HepG2 (cell line): ENCODE results near the gene AOX1. TPM values are rescaled to one million over a fixed set of nuclear protein-coding genes. Genes with fewer than 3 reads are reported as not detected.

Experiments
- ARID3A ChIP-seq: IDR thresholded peaks from 2 replicates; pipeline ENCODE4 v1.6.1; 2012; ENCODE audit warnings: low read depth, low read length, improper control_type of control experiment
- ATF4 ChIP-seq, 2 experiments: fragments of 450-650 bp in 1 of 2; sonication (generic) in 1 of 2; formaldehyde crosslinking; IDR thresholded peaks; 2 replicates each; pipeline versions ENCODE4 v1.5.0 to v1.8.0; 2020 to 2022; ENCODE audit warnings: mild to moderate bottlenecking in 1 of 2, missing genetic modification reagents in 1 of 2
- CENPBD1 ChIP-seq: sonication (generic); formaldehyde crosslinking; IDR thresholded peaks from 2 replicates; pipeline ENCODE4 v1.8.0; 2022; ENCODE audit warnings: missing genetic modification reagents, low read depth, mild to moderate bottlenecking, borderline replicate concordance
- E2F5 ChIP-seq: sonication (generic); formaldehyde crosslinking; conservative IDR thresholded peaks from 2 replicates; pipeline ENCODE4 v1.4.0; 2020; ENCODE audit warnings: missing genetic modification reagents
- EHMT2 ChIP-seq: fragments of 200-600 bp; sonication (generic); IDR thresholded peaks from 2 replicates; pipeline ENCODE4 v1.7.0; 2017; ENCODE audit warnings: antibody characterized with exemption, low read depth, low read length, borderline replicate concordance
- EP300 ChIP-seq, 3 experiments: sonication (generic) in 1 of 3; formaldehyde crosslinking in 1 of 3; IDR thresholded peaks; 2 replicates each; pipeline versions ENCODE4 v1.5.1 to v1.6.1; 2011 to 2020; ENCODE audit warnings: low read depth in 2 of 3, low read length in 2 of 3, borderline replicate concordance in 1 of 3, improper control_type of control experiment in 1 of 3, mild to moderate bottlenecking in 1 of 3, missing genetic modification reagents in 1 of 3, moderate library complexity in 1 of 3
- FOXK2 ChIP-seq: fragments of 450-650 bp; IDR thresholded peaks from 2 replicates; pipeline ENCODE4 v1.6.1; 2016
- GATAD2A ChIP-seq: IDR thresholded peaks from 2 replicates; pipeline ENCODE4 v1.6.1; 2016
- KLF12 ChIP-seq: sonication (generic); formaldehyde crosslinking; IDR thresholded peaks from 2 replicates; pipeline ENCODE4 v1.4.0; 2020; ENCODE audit warnings: missing genetic modification reagents, borderline replicate concordance
- KLF6 ChIP-seq: IDR thresholded peaks from 2 replicates; pipeline ENCODE4 v1.8.0; 2016; ENCODE audit warnings: missing biosample characterization, missing genetic modification reagents
- MIER2 ChIP-seq: IDR thresholded peaks from 2 replicates; pipeline ENCODE4 v1.6.1; 2016; ENCODE audit warnings: missing biosample characterization, missing genetic modification reagents
- NCOA2 ChIP-seq: sonication (generic); formaldehyde crosslinking; IDR thresholded peaks from 2 replicates; pipeline ENCODE4 v1.8.0; 2022; ENCODE audit warnings: inconsistent platforms
- NFIC ChIP-seq: IDR thresholded peaks from 2 replicates; pipeline ENCODE4 v1.6.1; 2012; ENCODE audit warnings: mild to moderate bottlenecking, low read length, inconsistent platforms
- SAP130 ChIP-seq: IDR thresholded peaks from 2 replicates; pipeline ENCODE4 v1.6.1; 2016; ENCODE audit warnings: low read depth
- YY1 ChIP-seq: IDR thresholded peaks from 2 replicates; pipeline ENCODE4 v1.6.1; 2011; ENCODE audit warnings: low read length, low read depth, moderate library complexity, mild to moderate bottlenecking; ENCODE audit not compliant: insufficient read depth, insufficient replicate concordance
- ZNF496 ChIP-seq: sonication (generic); formaldehyde crosslinking; IDR thresholded peaks from 2 replicates; pipeline ENCODE4 v1.8.1; 2023; ENCODE audit warnings: mild to moderate bottlenecking, moderate library complexity, missing genetic modification reagents; ENCODE audit not compliant: insufficient replicate concordance
- polyA plus RNA-seq, 8 experiments: library from polyadenylated mRNA; depleted of rRNA in 3 of 8; stranded (reverse) in 7 of 8; unstranded in 1 of 8; fragments of >200 nt; fragmentation: Illumina TruSeq in 4 of 8; extraction: Trizol in 4 of 8; gene quantifications; 2 replicates each; pipeline versions ENCODE4 v1.2.1 to v1.2.3, GENCODE V29; 2011 to 2016; ENCODE audit warnings: low read depth in 4 of 8, missing spikeins in 1 of 8, mixed read lengths in 1 of 8; ENCODE audit not compliant: insufficient read depth in 1 of 8
- total RNA-seq, 5 experiments: library from RNA; depleted of rRNA; stranded (reverse); fragments of >200 nt; fragmentation: Illumina TruSeq; extraction: Trizol; gene quantifications; 2 replicates each; pipeline ENCODE4 v1.2.3, GENCODE V29; 2016; ENCODE audit warnings: low read depth in 1 of 5
- TF ChIP-seq, protein P1 (sequence below): IDR thresholded peaks from 2 replicates; pipeline ENCODE4 v1.6.1; 2016; ENCODE audit warnings: mild to moderate bottlenecking
- TF ChIP-seq, protein P2 (sequence below): sonication (generic); formaldehyde crosslinking; IDR thresholded peaks from 2 replicates; pipeline ENCODE4 v1.5.1; 2020; ENCODE audit warnings: missing genetic modification reagents, mild to moderate bottlenecking, borderline replicate concordance
- TF ChIP-seq, protein P3 (sequence below): sonication (generic); formaldehyde crosslinking; IDR thresholded peaks from 2 replicates; pipeline ENCODE4 v1.4.0; 2020; ENCODE audit warnings: missing genetic modification reagents
- TF ChIP-seq, protein P4 (sequence below): sonication (generic); formaldehyde crosslinking; IDR thresholded peaks from 2 replicates; pipeline ENCODE4 v1.9.0; 2022; ENCODE audit warnings: missing genetic modification reagents, mild to moderate bottlenecking, borderline replicate concordance

Gene AOX1
- total and polyA plus RNA-seq, 2 of the 13 experiments (the other 11 are each of a cell fraction or from before 2014, with no cell fraction given), result 9.2 to 18.0 TPM

DNA sequence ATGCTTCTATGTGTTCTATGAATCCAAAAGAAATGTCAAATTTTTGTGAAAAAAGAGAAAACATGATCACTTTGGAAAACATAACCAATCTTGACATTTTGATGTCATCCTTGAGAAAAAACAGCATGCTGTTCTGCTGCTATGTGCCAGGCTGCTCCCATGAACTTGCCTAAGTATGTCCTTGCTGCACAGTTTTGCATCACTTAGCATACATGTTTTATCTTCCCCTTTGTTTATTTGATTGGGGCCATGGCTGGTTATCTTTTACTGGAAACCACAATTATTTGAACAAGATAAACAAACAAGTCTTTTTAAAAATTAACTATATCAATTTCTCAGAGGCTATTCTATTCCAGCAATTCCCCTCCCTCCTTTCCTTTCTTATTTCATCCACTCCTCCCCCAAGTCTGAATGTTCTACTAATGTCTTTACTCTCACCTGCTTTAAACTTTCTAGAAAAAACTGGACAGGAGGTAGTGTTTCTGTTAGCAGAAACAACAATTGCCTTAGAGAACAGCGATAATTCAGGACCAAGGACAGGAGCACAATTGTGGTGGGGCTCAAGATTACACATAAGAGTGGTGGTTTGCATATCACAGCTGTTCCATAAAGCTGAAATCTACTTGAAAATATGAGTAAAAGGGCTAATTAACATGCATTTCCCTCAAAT, 6.7 kb downstream of the AOX1 start (continued):
- peak; percentile 62; the same call in 1 of the 2 replicates for TF ChIP-seq ARID3A
- TF ChIP-seq MIER2 (CRISPR knock-in tag), result peak; percentile 96
- no peak for TF ChIP-seq FOXK2
- no peak for TF ChIP-seq CENPBD1 (CRISPR knock-in tag)
- TF ChIP-seq ATF4 (CRISPR knock-in tag; IDR thresholded peaks at IDR 0.05), result peak in 1 of 2 experiments; percentile 19; a peak in 1 of 4 replicates
- no peak for TF ChIP-seq E2F5
- TF ChIP-seq, protein P1, sequence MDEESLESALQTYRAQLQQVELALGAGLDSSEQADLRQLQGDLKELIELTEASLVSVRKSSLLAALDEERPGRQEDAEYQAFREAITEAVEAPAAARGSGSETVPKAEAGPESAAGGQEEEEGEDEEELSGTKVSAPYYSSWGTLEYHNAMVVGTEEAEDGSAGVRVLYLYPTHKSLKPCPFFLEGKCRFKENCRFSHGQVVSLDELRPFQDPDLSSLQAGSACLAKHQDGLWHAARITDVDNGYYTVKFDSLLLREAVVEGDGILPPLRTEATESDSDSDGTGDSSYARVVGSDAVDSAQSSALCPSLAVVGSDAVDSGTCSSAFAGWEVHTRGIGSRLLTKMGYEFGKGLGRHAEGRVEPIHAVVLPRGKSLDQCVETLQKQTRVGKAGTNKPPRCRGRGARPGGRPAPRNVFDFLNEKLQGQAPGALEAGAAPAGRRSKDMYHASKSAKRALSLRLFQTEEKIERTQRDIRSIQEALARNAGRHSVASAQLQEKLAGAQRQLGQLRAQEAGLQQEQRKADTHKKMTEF (CRISPR knock-in tag), result peak; percentile 29; the same call in 1 of the 2 replicates
- TF ChIP-seq KLF12 (CRISPR knock-in tag), result no peak
- peak; percentile 45 for TF ChIP-seq GATAD2A (CRISPR knock-in tag)
- 0 out of 4 replicates have a peak, but pooled peaks of 1 of the 2 experiments have one; percentile 51 for TF ChIP-seq EP300 (IDR thresholded peaks at IDR 0.05; ENCODE audit: low read depth in 2 of 2, low read length in 2 of 2)
- TF ChIP-seq EP300 (CRISPR knock-in tag; IDR thresholded peaks at IDR 0.05; ENCODE audit: borderline replicate concordance), result no peak
- no peak for TF ChIP-seq YY1
- TF ChIP-seq, protein P2, sequence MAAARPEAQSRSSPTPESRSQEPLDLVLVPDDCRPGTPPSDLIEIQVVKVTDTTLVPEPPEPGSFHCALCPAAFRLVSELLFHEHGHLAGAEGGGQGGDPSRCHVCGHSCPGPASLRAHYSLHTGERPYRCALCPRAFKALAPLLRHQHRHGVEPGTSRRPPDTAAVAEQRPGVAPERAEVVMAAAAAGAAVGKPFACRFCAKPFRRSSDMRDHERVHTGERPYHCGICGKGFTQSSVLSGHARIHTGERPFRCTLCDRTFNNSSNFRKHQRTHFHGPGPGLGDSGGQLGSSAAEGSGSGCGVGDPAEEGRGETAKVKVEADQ (CRISPR knock-in tag), result no peak
- TF ChIP-seq KLF6, result 0 out of 2 replicates have a peak, but pooled peaks have one; percentile 60
- TF ChIP-seq SAP130 (CRISPR knock-in tag), result peak; percentile 46; the same call in 1 of the 2 replicates
- peak; percentile 92 for TF ChIP-seq EHMT2
- no peak for TF ChIP-seq NFIC
- TF ChIP-seq ZNF496 (CRISPR knock-in tag), result no peak
- TF ChIP-seq NCOA2 (CRISPR knock-in tag), result peak; percentile 49; the same call in 1 of the 2 replicates
- TF ChIP-seq, protein P3, sequence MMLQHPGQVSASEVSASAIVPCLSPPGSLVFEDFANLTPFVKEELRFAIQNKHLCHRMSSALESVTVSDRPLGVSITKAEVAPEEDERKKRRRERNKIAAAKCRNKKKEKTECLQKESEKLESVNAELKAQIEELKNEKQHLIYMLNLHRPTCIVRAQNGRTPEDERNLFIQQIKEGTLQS (CRISPR knock-in tag), result no peak
- TF ChIP-seq, protein P4, sequence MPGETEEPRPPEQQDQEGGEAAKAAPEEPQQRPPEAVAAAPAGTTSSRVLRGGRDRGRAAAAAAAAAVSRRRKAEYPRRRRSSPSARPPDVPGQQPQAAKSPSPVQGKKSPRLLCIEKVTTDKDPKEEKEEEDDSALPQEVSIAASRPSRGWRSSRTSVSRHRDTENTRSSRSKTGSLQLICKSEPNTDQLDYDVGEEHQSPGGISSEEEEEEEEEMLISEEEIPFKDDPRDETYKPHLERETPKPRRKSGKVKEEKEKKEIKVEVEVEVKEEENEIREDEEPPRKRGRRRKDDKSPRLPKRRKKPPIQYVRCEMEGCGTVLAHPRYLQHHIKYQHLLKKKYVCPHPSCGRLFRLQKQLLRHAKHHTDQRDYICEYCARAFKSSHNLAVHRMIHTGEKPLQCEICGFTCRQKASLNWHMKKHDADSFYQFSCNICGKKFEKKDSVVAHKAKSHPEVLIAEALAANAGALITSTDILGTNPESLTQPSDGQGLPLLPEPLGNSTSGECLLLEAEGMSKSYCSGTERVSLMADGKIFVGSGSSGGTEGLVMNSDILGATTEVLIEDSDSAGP, result no peak
